Measurements from ENCODE around the gene C1QTNF1.

DNA sequence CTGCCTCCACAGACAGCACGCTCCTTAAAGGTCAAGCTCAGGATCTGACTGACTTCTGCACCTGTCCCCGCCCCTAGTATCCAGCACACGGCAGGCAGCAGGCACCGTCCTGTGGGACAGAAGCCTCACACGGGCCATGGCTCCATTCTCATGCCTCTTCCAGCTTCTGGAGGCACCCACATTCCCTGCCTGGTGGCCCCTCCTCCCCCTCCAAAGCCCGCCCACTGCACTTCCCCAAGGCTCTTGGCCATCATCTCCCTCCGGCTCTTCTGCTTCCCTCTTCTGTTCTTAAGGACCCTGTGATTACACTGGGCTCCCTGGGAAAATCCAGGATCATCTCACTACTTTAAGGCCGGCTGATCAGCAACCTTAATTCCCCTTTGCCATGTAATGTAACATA lies 17.9 kb upstream of the C1QTNF1 start:
- TF ChIP-seq, protein P1, sequence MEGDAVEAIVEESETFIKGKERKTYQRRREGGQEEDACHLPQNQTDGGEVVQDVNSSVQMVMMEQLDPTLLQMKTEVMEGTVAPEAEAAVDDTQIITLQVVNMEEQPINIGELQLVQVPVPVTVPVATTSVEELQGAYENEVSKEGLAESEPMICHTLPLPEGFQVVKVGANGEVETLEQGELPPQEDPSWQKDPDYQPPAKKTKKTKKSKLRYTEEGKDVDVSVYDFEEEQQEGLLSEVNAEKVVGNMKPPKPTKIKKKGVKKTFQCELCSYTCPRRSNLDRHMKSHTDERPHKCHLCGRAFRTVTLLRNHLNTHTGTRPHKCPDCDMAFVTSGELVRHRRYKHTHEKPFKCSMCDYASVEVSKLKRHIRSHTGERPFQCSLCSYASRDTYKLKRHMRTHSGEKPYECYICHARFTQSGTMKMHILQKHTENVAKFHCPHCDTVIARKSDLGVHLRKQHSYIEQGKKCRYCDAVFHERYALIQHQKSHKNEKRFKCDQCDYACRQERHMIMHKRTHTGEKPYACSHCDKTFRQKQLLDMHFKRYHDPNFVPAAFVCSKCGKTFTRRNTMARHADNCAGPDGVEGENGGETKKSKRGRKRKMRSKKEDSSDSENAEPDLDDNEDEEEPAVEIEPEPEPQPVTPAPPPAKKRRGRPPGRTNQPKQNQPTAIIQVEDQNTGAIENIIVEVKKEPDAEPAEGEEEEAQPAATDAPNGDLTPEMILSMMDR (conservative IDR thresholded peaks at IDR 0.05; ENCODE audit: low read depth, low read length): no peak
- TF ChIP-seq EZH2 (IDR thresholded peaks at IDR 0.05; ENCODE audit: borderline replicate concordance, low read depth, low read length, poor library complexity, severe bottlenecking): no peak
